H1 (cell line): ENCODE measurements around the gene MYBPC1. TPM values are rescaled to one million over a fixed set of nuclear protein-coding genes. Genes with fewer than 3 reads are reported as not detected.

Experiments used
- CTCF ChIA-PET: fragments of 300-600 bp; sonication (Branson Sonifier 250); formaldehyde crosslinking; loops from one replicate; lab custom pipeline; 2021; ENCODE audit not compliant: partially characterized antibody; lab: Charles Lee
- POLR2A ChIA-PET: fragments of 300-600 bp; sonication (Branson Sonifier 250); formaldehyde crosslinking; loops from one replicate; lab custom pipeline; 2021; ENCODE audit warnings: inconsistent platforms; ENCODE audit not compliant: partially characterized antibody; lab: Charles Lee
- DNase-seq, 2 experiments: peaks; one replicate each; pipeline versions ENCODE4 v3.0.0 to v3.0.0-alpha.2; 2010 to 2022; ENCODE audit warnings: low spot score in 2 of 2, low read depth in 1 of 2, mixed read lengths in 1 of 2
- FAIRE-seq: peaks from 2 replicates; lab custom pipeline; 2011; peaks lifted over from hg19 to GRCh38; lab: Jason Lieb, UNC
- H2AFZ ChIP-seq: 2 replicates; pipeline ENCODE4 v1.8.1; 2012; ENCODE audit warnings: low read length, inconsistent platforms
- H2AK5ac ChIP-seq: 2 replicates; pipeline ENCODE4 v1.6.1; 2013; ENCODE audit warnings: low read depth, low read length
- H2BK120ac ChIP-seq: replicated peaks from 2 replicates; pipeline ENCODE3; 2013; ENCODE audit warnings: low read depth, low read length, inconsistent platforms
- H2BK12ac ChIP-seq: 2 replicates; pipeline ENCODE4 v1.6.1; 2013; ENCODE audit warnings: low read depth, low read length
- H2BK15ac ChIP-seq: 2 replicates; pipeline ENCODE4 v1.6.1; 2013; ENCODE audit warnings: low read length
- H2BK20ac ChIP-seq: 2 replicates; pipeline ENCODE4 v1.6.1; 2013; ENCODE audit warnings: low read length
- H2BK5ac ChIP-seq: 2 replicates; pipeline ENCODE4 v1.6.1; 2013; ENCODE audit warnings: low read depth, low read length
- H3K14ac ChIP-seq: 2 replicates; pipeline ENCODE4 v1.6.1; 2013; ENCODE audit warnings: inconsistent platforms; ENCODE audit not compliant: insufficient read length
- H3K18ac ChIP-seq: 2 replicates; pipeline ENCODE4 v1.6.1; 2013; ENCODE audit warnings: low read length; ENCODE audit errors: extremely low read depth
- H3K23ac ChIP-seq: 2 replicates; pipeline ENCODE4 v1.6.1; 2013; ENCODE audit warnings: inconsistent platforms; ENCODE audit not compliant: insufficient read length
- H3K23me2 ChIP-seq: 2 replicates; pipeline ENCODE4 v1.6.1; 2013; ENCODE audit warnings: low read depth, low read length
- H3K27ac ChIP-seq: 2 replicates; pipeline ENCODE4 v1.6.1; 2011; ENCODE audit warnings: low read depth, low read length, inconsistent platforms
- H3K27me3 ChIP-seq, 4 experiments: replicated peaks in 1 of 4; 1 replicate in 1 of 4; 2 replicates in 3 of 4; pipeline versions ENCODE4 v1.6.1 to v1.8.1; 2011 to 2013; ENCODE audit warnings: low read length in 3 of 4, mild to moderate bottlenecking in 3 of 4, inconsistent platforms in 2 of 4, mixed read lengths in 2 of 4, moderate library complexity in 1 of 4; ENCODE audit not compliant: control insufficient read depth in 3 of 4, insufficient read depth in 3 of 4; ENCODE audit errors: extremely low read depth in 1 of 4
- H3K36me3 ChIP-seq, 4 experiments: 2 replicates each; pipeline versions ENCODE4 v1.6.1 to v1.8.1; 2011 to 2013; ENCODE audit warnings: mild to moderate bottlenecking in 4 of 4, low read length in 3 of 4, moderate library complexity in 2 of 4, control low read depth in 1 of 4, inconsistent platforms in 1 of 4; ENCODE audit not compliant: insufficient read depth in 4 of 4, control insufficient read depth in 2 of 4
- H3K4ac ChIP-seq: replicated peaks from 2 replicates; pipeline ENCODE3; 2013; ENCODE audit warnings: low read length, low read depth, mixed read lengths, inconsistent platforms; ENCODE audit not compliant: insufficient read length
- H3K4me1 ChIP-seq, 4 experiments: replicated peaks in 1 of 4; 1 replicate in 1 of 4; 2 replicates in 3 of 4; pipeline versions ENCODE4 v1.6.1 to v1.8.1; 2011 to 2013; ENCODE audit warnings: low read length in 3 of 4, inconsistent platforms in 2 of 4, mixed read lengths in 1 of 4; ENCODE audit not compliant: insufficient read depth in 4 of 4, control insufficient read depth in 3 of 4
- H3K4me2 ChIP-seq, 2 experiments: 2 replicates each; pipeline versions ENCODE4 v1.6.1 to v1.8.1; 2011 to 2013; ENCODE audit warnings: low read depth in 2 of 2, low read length in 2 of 2, control low read depth in 1 of 2, inconsistent platforms in 1 of 2, mild to moderate bottlenecking in 1 of 2; ENCODE audit not compliant: insufficient read depth in 1 of 2
- H3K4me3 ChIP-seq, 4 experiments: fragments of 200-600, 300-600 bp in 1 of 4; sonication (generic), shearing (Covaris generic), sonication (Bioruptor Twin) in 1 of 4; 2 replicates each; pipeline versions ENCODE4 v1.5.1 to v1.8.1; 2011 to 2016; ENCODE audit warnings: low read length in 4 of 4, low read depth in 3 of 4, control low read depth in 2 of 4, inconsistent platforms in 2 of 4, mild to moderate bottlenecking in 2 of 4, mixed read lengths in 1 of 4, moderate library complexity in 1 of 4; ENCODE audit not compliant: insufficient read depth in 2 of 4; ENCODE audit errors: extremely low read depth in 1 of 4
- H3K56ac ChIP-seq: replicated peaks from 2 replicates; pipeline ENCODE3; 2013; ENCODE audit warnings: low read depth, mild to moderate bottlenecking, mixed read lengths, low read length, inconsistent platforms; ENCODE audit not compliant: insufficient read length
- H3K79me1 ChIP-seq: 2 replicates; pipeline ENCODE4 v1.6.1; 2013; ENCODE audit warnings: low read depth, low read length, control low read depth
- H3K79me2 ChIP-seq, 2 experiments: 2 replicates each; pipeline versions ENCODE4 v1.6.1 to v1.8.1; 2012 to 2013; ENCODE audit warnings: low read length in 2 of 2, mild to moderate bottlenecking in 2 of 2, inconsistent platforms in 1 of 2; ENCODE audit not compliant: insufficient read depth in 2 of 2, control insufficient read depth in 1 of 2
- H3K9ac ChIP-seq, 4 experiments: replicated peaks in 1 of 4; 1 replicate in 1 of 4; 2 replicates in 3 of 4; pipeline versions ENCODE4 v1.6.1 to v1.8.1; 2011 to 2013; ENCODE audit warnings: low read depth in 3 of 4, low read length in 3 of 4, control low read depth in 2 of 4, mild to moderate bottlenecking in 2 of 4, moderate library complexity in 2 of 4, inconsistent platforms in 1 of 4; ENCODE audit errors: extremely low read depth in 1 of 4
- H3K9me3 ChIP-seq, 2 experiments: 2 replicates each; pipeline versions ENCODE4 v1.6.1 to v1.8.1; 2012 to 2013; ENCODE audit warnings: mild to moderate bottlenecking in 2 of 2, moderate library complexity in 2 of 2, control low read depth in 1 of 2, inconsistent platforms in 1 of 2, low read depth in 1 of 2, low read length in 1 of 2, mixed read lengths in 1 of 2; ENCODE audit not compliant: insufficient read depth in 2 of 2
- H4K20me1 ChIP-seq, 2 experiments: replicated peaks in 1 of 2; 2 replicates each; pipeline versions ENCODE3 to v1.8.1; 2011 to 2013; ENCODE audit warnings: inconsistent platforms in 2 of 2, low read length in 2 of 2, mild to moderate bottlenecking in 1 of 2; ENCODE audit not compliant: insufficient read depth in 2 of 2, control insufficient read depth in 1 of 2
- H4K5ac ChIP-seq: 2 replicates; pipeline ENCODE4 v1.6.1; 2013; ENCODE audit warnings: low read length, low read depth, mixed read lengths, inconsistent platforms; ENCODE audit not compliant: insufficient read length
- H4K8ac ChIP-seq: 2 replicates; pipeline ENCODE4 v1.8.0; 2013; ENCODE audit warnings: mild to moderate bottlenecking, moderate library complexity, low read length, inconsistent platforms; ENCODE audit not compliant: insufficient read depth; ENCODE audit errors: extremely low read depth
- H4K91ac ChIP-seq: replicated peaks from 2 replicates; pipeline ENCODE3; 2013; ENCODE audit warnings: low read length, mixed read lengths, inconsistent platforms; ENCODE audit not compliant: insufficient read length
- RBBP5 ChIP-seq: IDR thresholded peaks from 2 replicates; pipeline ENCODE4 v1.7.1; 2012; ENCODE audit warnings: low read depth, mild to moderate bottlenecking, inconsistent platforms, low read length, moderate library complexity, borderline replicate concordance
- TBP ChIP-seq: IDR thresholded peaks from 2 replicates; pipeline ENCODE4 v1.6.1; 2011; ENCODE audit warnings: low read depth, low read length, improper control_type of control experiment
- WGBS, 2 experiments: shearing (Covaris generic) in 1 of 2; methylation state at CpG; one replicate each; pipeline versions ENCODE4 v1.1.6 to v1.1.7; 2013 to 2015; ENCODE audit warnings: low lambda C conversion rate in 2 of 2, mixed read lengths in 2 of 2, inconsistent platforms in 1 of 2, low coverage in 1 of 2, missing lambda C conversion rate in 1 of 2; ENCODE audit not compliant: insufficient replicate concordance in 2 of 2, insufficient coverage in 1 of 2, insufficient read length in 1 of 2; ENCODE audit errors: extremely low coverage in 1 of 2, missing lambda C conversion rate in 1 of 2; 5-methylcytosine and 5-hydroxymethylcytosine counted together
- polyA plus RNA-seq, 7 experiments: library from polyadenylated mRNA; depleted of rRNA in 3 of 7; stranded (reverse) in 5 of 7; unstranded in 2 of 7; fragments of >200 nt in 5 of 7; fragments of 200-250 nt in 2 of 7; gene quantifications; 1 replicate in 5 of 7; 2 replicates in 1 of 7; 4 replicates in 1 of 7; pipeline versions ENCODE4 v1.2.1 to v1.2.3, GENCODE V29; 2011 to 2013; ENCODE audit warnings: missing spikeins in 2 of 7, mixed read lengths in 2 of 7
- total RNA-seq: library from RNA; stranded (reverse); fragmentation: NEBNext Ultra II Directional; extraction: Animal tissue kit (Norgen Biotek cat#: 25700); gene quantifications from 2 replicates; pipeline ENCODE4 v1.2.1, GENCODE V29; 2021
- TF ChIP-seq, protein P1 (sequence below): IDR thresholded peaks from 2 replicates; pipeline ENCODE4 v1.6.1; 2012; ENCODE audit warnings: low read length, inconsistent platforms

The MYBPC1 gene
- total and polyA plus RNA-seq, 2 of the 8 experiments (the other 6 are each of a cell fraction or from before 2014, with no cell fraction given), result not detected

DNA sequence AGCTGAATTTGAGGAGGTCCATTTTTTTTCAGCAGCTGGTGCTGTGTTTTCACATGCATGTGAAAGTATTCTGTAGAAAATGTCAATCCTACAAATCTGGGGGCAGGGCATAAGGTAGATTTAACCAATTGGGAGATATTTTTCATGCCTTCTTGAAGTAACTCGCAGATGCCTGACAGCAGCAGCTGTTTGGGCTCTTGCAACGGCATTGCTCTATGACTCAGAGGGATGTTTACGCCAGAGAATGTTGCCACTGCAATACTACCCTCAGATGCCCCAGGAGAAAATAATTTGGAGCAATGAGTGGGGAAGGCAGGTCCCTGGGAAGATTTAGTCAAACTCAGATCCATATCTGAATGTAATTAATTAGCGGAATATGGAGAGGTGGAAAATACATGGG is 42.5 kb upstream of the MYBPC1 start:
- H2BK5ac ChIP-seq, result no peak overlapping the region
- H2BK120ac ChIP-seq, result no peak overlapping the region
- no peak overlapping the region for H3K23ac ChIP-seq
- no peak overlapping the region for H3K4ac ChIP-seq
- ChIA-PET CTCF (interaction anchor here (0.8 to 1.1 kb wide), 2 partner anchors 12 to 15 kb away, joined by 4 read pairs; no protein-coding TSS in a partner anchor), POLR2A (no interaction called here)
- H3K9me3 ChIP-seq, result peaks cover 8 to 11% of the 10 kb centered on the region in 2 experiments
- no peaks in the 10 kb centered on the region for H3K27me3 ChIP-seq
- no peak overlapping the region for H2AFZ ChIP-seq
- H4K8ac ChIP-seq, result no peak overlapping the region
- no peak overlapping the region for H3K56ac ChIP-seq
- H3K79me2 ChIP-seq, result no peaks in the 10 kb centered on the region
- no peak overlapping the region for H3K14ac ChIP-seq
- no peak overlapping the region for H2AK5ac ChIP-seq
- no peak for DNase-seq
- no peak overlapping the region for H3K18ac ChIP-seq
- H2BK20ac ChIP-seq, result no peak overlapping the region
- no peaks in the 10 kb centered on the region for H3K23me2 ChIP-seq
- no peak overlapping the region for H4K5ac ChIP-seq
- no peak overlapping the region for H2BK15ac ChIP-seq
- H3K79me1 ChIP-seq, result no peaks in the 10 kb centered on the region
- H3K4me3 ChIP-seq, result no peak overlapping the region
- H3K36me3 ChIP-seq, result no peaks in the 10 kb centered on the region
- H3K9ac ChIP-seq, result no peak overlapping the region
- H4K20me1 ChIP-seq, result no peaks in the 10 kb centered on the region
- H3K4me1 ChIP-seq, result peaks cover 0 to 4% (median 1%) of the 10 kb centered on the region in 4 experiments; a peak in 2 of 7 replicates
- FAIRE-seq, result no peak
- 84% methylated on average over 4 of the region's 4 CpGs; no CpG with 5 or more reads in 1 of the 2 experiments for WGBS, 2 experiments
- no peak overlapping the region for H3K4me2 ChIP-seq
- H2BK12ac ChIP-seq, result no peak overlapping the region
- H4K91ac ChIP-seq, result no peak overlapping the region
- H3K27ac ChIP-seq, result no peak overlapping the region
- TF ChIP-seq RBBP5 (no peak), TBP (no peak)
- TF ChIP-seq, protein P1, sequence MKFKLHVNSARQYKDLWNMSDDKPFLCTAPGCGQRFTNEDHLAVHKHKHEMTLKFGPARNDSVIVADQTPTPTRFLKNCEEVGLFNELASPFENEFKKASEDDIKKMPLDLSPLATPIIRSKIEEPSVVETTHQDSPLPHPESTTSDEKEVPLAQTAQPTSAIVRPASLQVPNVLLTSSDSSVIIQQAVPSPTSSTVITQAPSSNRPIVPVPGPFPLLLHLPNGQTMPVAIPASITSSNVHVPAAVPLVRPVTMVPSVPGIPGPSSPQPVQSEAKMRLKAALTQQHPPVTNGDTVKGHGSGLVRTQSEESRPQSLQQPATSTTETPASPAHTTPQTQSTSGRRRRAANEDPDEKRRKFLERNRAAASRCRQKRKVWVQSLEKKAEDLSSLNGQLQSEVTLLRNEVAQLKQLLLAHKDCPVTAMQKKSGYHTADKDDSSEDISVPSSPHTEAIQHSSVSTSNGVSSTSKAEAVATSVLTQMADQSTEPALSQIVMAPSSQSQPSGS, result no peak
